SHP77 (cell line): ENCODE results near the gene CWH43.
"Not testable (repeated sequence)": the region's sequence is repeated elsewhere in the genome, so short reads cannot be mapped to it uniquely, and the experiment has no call there.

Source experiments
- DNase-seq, 2 experiments: peaks; one replicate each; lab custom pipeline; 2025; lab: John Stamatoyannopoulos, UW

The CWH43 gene

GRCh38 chr4:49097071-49097470, 111.0 kb downstream of the CWH43 start:
- DNase-seq = not testable (repeated sequence)

DNA sequence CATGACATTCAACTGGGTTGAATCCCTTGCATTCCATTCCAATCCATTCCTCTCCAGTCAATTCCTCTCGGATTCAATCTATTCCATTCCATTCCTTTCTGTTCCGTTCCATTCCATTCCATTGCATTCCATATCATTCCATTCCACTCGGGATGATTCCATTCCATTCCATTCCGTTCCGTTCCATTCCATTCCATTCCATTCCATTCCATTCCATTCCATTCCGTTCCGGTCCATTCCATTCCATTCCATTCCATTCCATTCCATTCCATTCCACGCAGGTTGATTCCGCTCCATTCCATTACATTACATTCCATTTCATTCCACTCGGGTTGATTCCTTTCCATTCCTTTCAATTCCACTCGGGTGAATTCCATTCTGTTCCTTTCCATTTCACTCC, 111.4 kb downstream of the CWH43 start:
- not testable (repeated sequence) for DNase-seq

- not testable (repeated sequence) for DNase-seq
These were observed 112.1 kb downstream of the CWH43 start for GRCh38 chr4:49098034-49098759.

GRCh38 chr4:49099831-49100444, 113.9 kb downstream of the CWH43 start:
- DNase-seq = not testable (repeated sequence)

GRCh38 chr4:49102344-49102898, 116.3 kb downstream of the CWH43 start:
- DNase-seq = not testable (repeated sequence)

DNA sequence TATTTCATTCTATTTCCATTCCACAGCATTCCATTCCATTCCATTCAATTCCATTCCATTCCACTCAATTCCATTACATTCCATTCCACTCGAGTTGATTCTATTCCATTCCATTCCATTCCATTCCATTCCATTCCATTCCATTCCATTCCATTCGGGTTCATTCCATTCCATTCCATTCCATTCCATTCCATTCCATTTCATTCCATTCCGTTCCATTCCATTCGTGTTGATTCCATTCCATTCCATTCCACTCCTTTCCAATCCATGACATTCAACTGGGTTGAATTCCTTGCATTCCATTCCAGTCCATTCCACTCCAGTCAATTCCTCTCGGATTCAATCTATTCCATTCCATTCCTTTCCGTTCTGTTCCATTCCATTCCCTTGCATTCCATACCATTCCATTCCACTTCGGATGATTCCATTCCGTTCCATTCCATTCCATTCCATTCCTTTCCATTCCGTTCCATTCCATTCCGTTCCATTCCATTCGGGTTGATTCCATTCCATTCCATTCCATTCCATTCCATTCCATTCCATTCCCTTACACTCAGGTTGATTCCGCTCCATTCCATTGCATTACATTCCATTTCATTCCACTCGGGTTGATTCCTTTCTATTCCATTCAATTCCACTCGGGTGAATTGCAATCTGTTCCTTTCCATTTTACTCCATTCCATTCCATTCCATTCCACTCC, 117.5 kb downstream of the CWH43 start:
- not testable (repeated sequence) for DNase-seq

DNA sequence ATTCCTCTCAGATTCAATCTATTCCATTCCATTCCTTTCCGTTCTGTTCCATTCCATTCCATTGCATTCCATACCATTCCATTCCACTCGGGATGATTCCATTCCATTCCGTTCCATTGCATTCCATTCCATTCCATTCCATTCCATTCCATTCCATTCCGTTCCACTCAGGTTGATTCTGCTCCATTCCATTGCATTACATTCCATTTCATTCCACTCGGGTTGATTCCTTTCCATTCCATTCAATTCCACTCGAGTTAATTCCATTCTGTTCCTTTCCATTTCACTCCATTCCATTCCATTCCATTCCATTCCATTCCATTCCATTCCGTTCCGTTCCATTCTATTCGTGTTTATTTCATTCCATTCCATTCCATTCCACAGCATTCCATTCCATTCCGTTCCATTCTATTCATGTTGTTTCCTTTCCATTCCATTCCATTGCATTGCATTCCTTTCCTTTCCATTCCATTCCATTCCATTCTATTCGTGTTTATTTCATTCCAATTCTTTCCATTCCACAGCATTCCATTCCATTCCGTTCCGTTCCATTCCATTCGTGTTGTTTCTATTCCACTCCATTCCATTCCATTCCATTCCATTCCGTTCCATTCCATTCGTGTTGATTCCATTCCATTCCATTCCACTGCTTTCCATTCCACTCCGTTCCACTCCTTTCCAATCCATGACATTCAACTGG, 118.3 kb downstream of the CWH43 start:
- DNase-seq = not testable (repeated sequence)

DNA sequence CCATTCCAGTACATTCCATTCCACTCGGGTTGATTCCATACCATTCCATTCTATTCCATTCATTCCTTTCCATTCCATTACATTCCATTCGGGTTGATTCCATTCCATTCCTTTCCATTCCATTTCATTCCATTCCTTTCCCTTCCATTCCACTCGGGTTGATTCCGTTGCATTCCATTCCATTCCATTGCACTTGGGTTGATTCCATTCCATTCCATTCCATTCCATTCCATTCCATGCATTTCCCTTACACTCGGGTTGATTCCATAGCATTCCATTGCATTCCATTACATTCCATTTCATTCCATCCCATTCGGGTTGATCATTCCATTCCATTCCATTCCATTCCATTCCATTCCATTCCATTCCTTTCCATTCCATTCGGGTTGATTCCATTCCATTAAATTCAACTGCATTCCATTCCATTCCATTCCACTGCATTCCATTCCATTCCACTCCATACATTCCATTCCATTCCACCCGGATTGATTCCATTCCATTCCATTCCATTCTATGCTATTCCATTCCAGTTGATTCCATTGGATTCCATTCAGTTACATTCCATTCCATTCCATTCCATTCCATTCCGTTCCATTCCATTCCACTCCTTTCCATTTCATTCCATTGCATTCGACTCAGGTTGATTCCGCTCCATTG, 119.3 kb downstream of the CWH43 start:
- DNase-seq = not testable (repeated sequence)

GRCh38 chr4:49107262-49107661, 121.2 kb downstream of the CWH43 start:
- DNase-seq = not testable (repeated sequence)

DNA sequence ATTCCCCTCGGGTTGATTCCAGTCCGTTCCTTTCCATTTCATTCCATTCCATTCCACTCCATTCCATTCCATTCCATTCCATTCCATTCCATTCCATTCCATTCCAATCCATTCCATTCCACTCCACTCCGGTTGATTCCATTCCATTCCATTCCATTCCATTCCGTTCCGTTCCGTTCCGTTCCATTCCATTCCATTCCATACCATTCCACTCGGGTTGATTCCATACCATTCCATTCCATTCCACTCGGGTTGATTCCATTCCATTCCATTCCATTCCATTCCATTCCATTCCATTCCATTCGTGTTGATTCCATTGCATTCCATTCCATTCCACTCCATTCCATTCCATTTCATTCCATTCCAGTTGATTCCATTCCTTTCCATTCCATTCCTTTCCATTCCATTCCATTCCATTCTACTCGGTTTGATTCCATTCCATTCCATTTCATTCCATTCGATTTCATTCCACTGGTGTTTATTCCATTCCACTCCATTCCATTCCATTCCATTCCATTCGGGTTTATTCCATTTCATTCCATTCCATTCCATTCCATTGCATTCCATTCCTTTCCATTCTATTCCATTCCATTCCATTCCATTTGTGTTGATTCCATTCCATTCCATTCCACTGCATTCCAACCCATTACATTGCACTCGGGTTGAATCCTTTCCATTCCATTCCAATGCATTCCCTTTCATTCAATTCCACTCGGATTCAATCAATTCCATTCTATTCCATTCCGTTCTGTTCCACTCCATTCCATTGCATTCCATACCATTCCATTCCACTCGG, 122.3 kb downstream of the CWH43 start:
- not testable (repeated sequence) for DNase-seq

GRCh38 chr4:49109567-49110166, 123.6 kb downstream of the CWH43 start:
- DNase-seq = not testable (repeated sequence)

- DNase-seq = not testable (repeated sequence)
These were observed 124.5 kb downstream of the CWH43 start for GRCh38 chr4:49110579-49110978.
